ENCODE results near the gene MAGI3.

MAGI3 gene

GRCh38 chr1:113370868-113371267, 19.4 kb upstream of the MAGI3 start:
- H3K27me3 ChIP-seq (ENCODE audit: insufficient read depth, low read depth, severe bottlenecking): no peaks in the 10 kb centered on the region
- DNase-seq: no peak
- H3K9me3 ChIP-seq (ENCODE audit: severe bottlenecking): no peaks in the 10 kb centered on the region
- H3K4me3 ChIP-seq (ENCODE audit: low read depth, low read length): no peak overlapping the region
- H3K36me3 ChIP-seq: no peaks in the 10 kb centered on the region
- no peak for TF ChIP-seq CTCF (IDR thresholded peaks at IDR 0.05; ENCODE audit: low read depth, low read length)
- no peak overlapping the region for H3K27ac ChIP-seq

GRCh38 chr1:113372546-113372945, 17.8 kb upstream of the MAGI3 start:
- no peak overlapping the region for H3K4me3 ChIP-seq (ENCODE audit: low read depth, low read length)
- no peaks in the 10 kb centered on the region for H3K27me3 ChIP-seq (ENCODE audit: insufficient read depth, low read depth, severe bottlenecking)
- no peak overlapping the region for H3K27ac ChIP-seq
- no peak for TF ChIP-seq CTCF (IDR thresholded peaks at IDR 0.05; ENCODE audit: low read depth, low read length)
- DNase-seq: no peak
- H3K9me3 ChIP-seq (ENCODE audit: severe bottlenecking): no peaks in the 10 kb centered on the region
- H3K36me3 ChIP-seq: no peaks in the 10 kb centered on the region

GRCh38 chr1:113373644-113374043, 16.7 kb upstream of the MAGI3 start:
- Histone ChIP-seq H3K4me3 (ENCODE audit: low read depth, low read length) (no peak overlapping the region), H3K27me3 (ENCODE audit: insufficient read depth, low read depth, severe bottlenecking) (no peaks in the 10 kb centered on the region), H3K9me3 (ENCODE audit: severe bottlenecking) (no peaks in the 10 kb centered on the region), H3K27ac (no peak overlapping the region), H3K36me3 (no peaks in the 10 kb centered on the region)
- no peak for DNase-seq
- no peak for TF ChIP-seq CTCF (IDR thresholded peaks at IDR 0.05; ENCODE audit: low read depth, low read length)

- H3K27me3 ChIP-seq (ENCODE audit: insufficient read depth, low read depth, severe bottlenecking): no peaks in the 10 kb centered on the region
- DNase-seq: no peak
- H3K9me3 ChIP-seq (ENCODE audit: severe bottlenecking): no peaks in the 10 kb centered on the region
- no peaks in the 10 kb centered on the region for H3K36me3 ChIP-seq
- no peak overlapping the region for H3K4me3 ChIP-seq (ENCODE audit: low read depth, low read length)
- H3K27ac ChIP-seq: no peak overlapping the region
- no peak for TF ChIP-seq CTCF (IDR thresholded peaks at IDR 0.05; ENCODE audit: low read depth, low read length)
Observed at GRCh38 chr1:113375878-113376277, 14.4 kb upstream of the MAGI3 start.

GRCh38 chr1:113380075-113380474, 10.2 kb upstream of the MAGI3 start:
- H3K27ac ChIP-seq: no peak overlapping the region
- no peak for DNase-seq
- H3K9me3 ChIP-seq (ENCODE audit: severe bottlenecking): no peaks in the 10 kb centered on the region
- H3K36me3 ChIP-seq: no peaks in the 10 kb centered on the region
- H3K27me3 ChIP-seq (ENCODE audit: insufficient read depth, low read depth, severe bottlenecking): no peaks in the 10 kb centered on the region
- no peak for TF ChIP-seq CTCF (IDR thresholded peaks at IDR 0.05; ENCODE audit: low read depth, low read length)
- no peak overlapping the region for H3K4me3 ChIP-seq (ENCODE audit: low read depth, low read length)

GRCh38 chr1:113388017-113388620, 2.2 kb upstream of the MAGI3 start:
- no peak overlapping the region for H3K27ac ChIP-seq
- H3K36me3 ChIP-seq: peaks cover 3% of the 10 kb centered on the region; the same call in 1 of the 2 replicates
- H3K27me3 ChIP-seq (ENCODE audit: insufficient read depth, low read depth, severe bottlenecking): no peaks in the 10 kb centered on the region
- DNase-seq: no peak
- peaks cover 2% of the 10 kb centered on the region for H3K9me3 ChIP-seq (ENCODE audit: severe bottlenecking)
- H3K4me3 ChIP-seq (ENCODE audit: low read depth, low read length): no peak overlapping the region
- TF ChIP-seq CTCF (IDR thresholded peaks at IDR 0.05; ENCODE audit: low read depth, low read length): no peak
